GM12878 (cell line): ENCODE data around the gene TDRD9. TPM values are rescaled to one million over a fixed set of nuclear protein-coding genes. Genes with fewer than 3 reads are reported as not detected.

Source experiments
- ATAC-seq: fragments of 200-7000 bp; cut with Tn5 transposase; 3 replicates; pipeline ENCODE4 v1.9.1; 2020; ENCODE audit warnings: mild to moderate bottlenecking, moderate library complexity
- BruUV-seq: library from RNA; stranded (reverse); fragments of 400-500 nt; replicated peaks from 2 replicates; lab custom pipeline; 2021; lab: Mats Ljungman, UMichigan
- CTCF ChIA-PET: fragments of 300-600 bp; sonication (Branson Sonifier 250); formaldehyde crosslinking; extraction: SDS; loops from one replicate; lab custom pipeline; 2021; ENCODE audit warnings: inconsistent platforms; lab: Yijun Ruan, JAX
- POLR2A ChIA-PET: fragments of 350-600 bp; formaldehyde crosslinking; extraction: SDS; loops from one replicate; lab custom pipeline; 2021; ENCODE audit warnings: inconsistent platforms; lab: Charles Lee
- RAD21 ChIA-PET: fragments of 300-600 bp; sonication (Branson Sonifier 250); formaldehyde crosslinking; loops from one replicate; lab custom pipeline; 2023; ENCODE audit warnings: antibody characterized with exemption; ENCODE audit not compliant: unreplicated experiment; lab: Charles Lee
- SMC1A ChIA-PET: fragments of 300-600 bp; sonication (Branson Sonifier 250); formaldehyde crosslinking; loops from one replicate; lab custom pipeline; 2023; ENCODE audit not compliant: unreplicated experiment, uncharacterized antibody; lab: Charles Lee
- DNase-seq: peaks from one replicate; pipeline ENCODE4 v3.0.0-alpha.2; 2011; ENCODE audit warnings: low read depth, low spot score
- FAIRE-seq: peaks from 3 replicates; lab custom pipeline; 2011; peaks lifted over from hg19 to GRCh38; lab: Jason Lieb, UNC
- H2AFZ ChIP-seq: 2 replicates; pipeline ENCODE4 v1.6.0; 2011; ENCODE audit warnings: low read depth, low read length, control low read depth; ENCODE audit not compliant: control insufficient read depth
- H3K27ac ChIP-seq: 2 replicates; pipeline ENCODE4 v1.5.1; 2011; ENCODE audit warnings: control low read depth; ENCODE audit not compliant: control insufficient read depth, insufficient read depth
- H3K27me3 ChIP-seq, 2 experiments: replicated peaks in 1 of 2; 2 replicates each; pipeline versions ENCODE4 v1.6.0 to v1.6.1; 2011; ENCODE audit warnings: low read length in 1 of 2; ENCODE audit not compliant: control insufficient read depth in 2 of 2, insufficient read depth in 2 of 2
- H3K36me3 ChIP-seq, 2 experiments: 2 replicates each; pipeline ENCODE4 v1.5.1; 2011; ENCODE audit warnings: low read length in 1 of 2; ENCODE audit not compliant: control insufficient read depth in 2 of 2, insufficient read depth in 2 of 2
- H3K4me1 ChIP-seq: 2 replicates; pipeline ENCODE4 v1.6.1; 2011; ENCODE audit warnings: mild to moderate bottlenecking, low read length, moderate library complexity, mixed read lengths; ENCODE audit not compliant: control insufficient read depth, insufficient read depth
- H3K4me2 ChIP-seq: 2 replicates; pipeline ENCODE4 v1.6.0; 2011; ENCODE audit warnings: control low read depth; ENCODE audit not compliant: control insufficient read depth, insufficient read depth
- H3K4me3 ChIP-seq: fragments of 200-600 bp; sonication (generic); 2 replicates; pipeline ENCODE4 v1.5.1; 2016
- H3K79me2 ChIP-seq: 2 replicates; pipeline ENCODE4 v1.6.0; 2011; ENCODE audit warnings: low read length; ENCODE audit not compliant: control insufficient read depth, insufficient read depth
- H3K9ac ChIP-seq: 2 replicates; pipeline ENCODE4 v1.8.0; 2011; ENCODE audit warnings: low read length, control low read depth, mixed read lengths; ENCODE audit not compliant: control insufficient read depth, insufficient read depth
- H3K9me3 ChIP-seq: replicated peaks from 3 replicates; pipeline ENCODE4 v1.5.1; 2011; ENCODE audit warnings: mild to moderate bottlenecking, low read length; ENCODE audit not compliant: control insufficient read depth, insufficient read depth
- H4K20me1 ChIP-seq: 2 replicates; pipeline ENCODE4 v1.6.0; 2011; ENCODE audit not compliant: control insufficient read depth, insufficient read depth
- BRCA1 ChIP-seq: IDR thresholded peaks from 2 replicates; pipeline ENCODE4 v1.6.1; 2011; ENCODE audit warnings: low read depth, low read length, improper control_type of control experiment
- CHD4 ChIP-seq: fragments of 200-600 bp; sonication (generic); IDR thresholded peaks from 2 replicates; pipeline ENCODE4 v1.6.1; 2016; ENCODE audit warnings: mild to moderate bottlenecking
- EGR1 ChIP-seq, 2 experiments: IDR thresholded peaks; 1 replicate in 1 of 2; 2 replicates in 1 of 2; pipeline ENCODE4 v1.6.1; 2011 to 2012; ENCODE audit warnings: low read depth in 2 of 2, low read length in 2 of 2, borderline replicate concordance in 1 of 2, mild to moderate bottlenecking in 1 of 2, moderate library complexity in 1 of 2
- ESRRA ChIP-seq: IDR thresholded peaks from 2 replicates; pipeline ENCODE4 v1.6.1; 2012; ENCODE audit warnings: mild to moderate bottlenecking, low read length, improper control_type of control experiment
- FOS ChIP-seq: IDR thresholded peaks from 3 replicates; pipeline ENCODE4 v1.6.1; 2011; ENCODE audit warnings: borderline replicate concordance; ENCODE audit not compliant: insufficient read length; ENCODE audit errors: extremely low read depth
- FOXM1 ChIP-seq: IDR thresholded peaks from 2 replicates; pipeline ENCODE4 v1.6.1; 2012; ENCODE audit warnings: low read depth, mild to moderate bottlenecking, inconsistent platforms, low read length, moderate library complexity
- HCFC1 ChIP-seq: fragments of 150-350 bp; IDR thresholded peaks from 2 replicates; pipeline ENCODE4 v1.6.1; 2014; ENCODE audit warnings: low read length
- POLR2AphosphoS2 ChIP-seq: IDR thresholded peaks from 2 replicates; pipeline ENCODE4 v1.6.1; 2011; ENCODE audit warnings: low read depth, mild to moderate bottlenecking, low read length, improper control_type of control experiment, moderate library complexity
- TAF1 ChIP-seq: IDR thresholded peaks from 2 replicates; pipeline ENCODE4 v1.6.1; 2011; ENCODE audit warnings: mild to moderate bottlenecking, low read depth, low read length, borderline replicate concordance
- YY1 ChIP-seq: IDR thresholded peaks from 2 replicates; pipeline ENCODE4 v1.6.1; 2011; ENCODE audit warnings: low read depth, mild to moderate bottlenecking, low read length
- ZNF24 ChIP-seq: fragments of 450-650 bp; IDR thresholded peaks from 2 replicates; pipeline ENCODE4 v1.6.1; 2017; ENCODE audit warnings: antibody characterized with exemption, mild to moderate bottlenecking
- WGBS: methylation state at CpG from one replicate; pipeline ENCODE4 v1.1.6; 2016; ENCODE audit warnings: low lambda C conversion rate; ENCODE audit not compliant: insufficient replicate concordance, insufficient coverage; ENCODE audit errors: missing lambda C conversion rate; 5-methylcytosine and 5-hydroxymethylcytosine counted together
- in situ Hi-C: fragments of 300-500 bp; cut with MboI; formaldehyde crosslinking; loops from 9 replicates; pipeline ENCODE4 v1.14.3; 2018; ENCODE audit warnings: mixed read lengths
- intact Hi-C: fragments of 100-400 bp; cut with micrococcal nuclease; formaldehyde crosslinking; loops from one replicate; pipeline ENCODE4 v1.14.2; 2022; ENCODE audit not compliant: unreplicated experiment
- polyA plus RNA-seq, 11 experiments: library from polyadenylated mRNA; depleted of rRNA in 4 of 11; unstranded in 6 of 11; stranded (reverse) in 5 of 11; fragments of >200 nt; fragmentation: Nextera tagmentation in 4 of 11; fragmentation: Illumina TruSeq in 1 of 11; extraction: Ambion mirVana in 4 of 11; extraction: Trizol in 1 of 11; gene quantifications; 1 replicate in 1 of 11; 2 replicates in 10 of 11; pipeline versions ENCODE4 v1.2.1 to v1.2.3, GENCODE V29; 2011 to 2016; ENCODE audit warnings: inconsistent platforms in 2 of 11, missing spikeins in 2 of 11, low read depth in 1 of 11
- total RNA-seq, 4 experiments: library from RNA; depleted of rRNA in 3 of 4; stranded (reverse); fragments of >200 nt in 3 of 4; fragmentation: Illumina TruSeq in 1 of 4; extraction: Trizol in 1 of 4; gene quantifications; 2 replicates each; pipeline versions ENCODE4 v1.2.1 to v1.2.3, GENCODE V29; 2013 to 2021
- TF ChIP-seq, protein P1 (sequence below): IDR thresholded peaks from 2 replicates; pipeline ENCODE4 v1.6.1; 2012; ENCODE audit warnings: low read depth, low read length, improper control_type of control experiment
- TF ChIP-seq, protein P2 (sequence below): fragments of 450-650 bp; IDR thresholded peaks from 2 replicates; pipeline ENCODE4 v1.6.1; 2017; ENCODE audit warnings: antibody characterized with exemption, mild to moderate bottlenecking, moderate library complexity
- TF ChIP-seq, protein P3 (sequence below): fragments of 450-650 bp; IDR thresholded peaks from 2 replicates; pipeline ENCODE4 v1.6.1; 2016; ENCODE audit warnings: mild to moderate bottlenecking
- TF ChIP-seq, protein P4 (sequence below): IDR thresholded peaks from 2 replicates; pipeline ENCODE4 v1.6.1; 2012; ENCODE audit warnings: mild to moderate bottlenecking, low read depth, low read length

Gene TDRD9
- total and polyA plus RNA-seq, 10 of the 15 experiments (the other 5 are each of a cell fraction or from before 2014, with no cell fraction given) = 0.12 TPM; not detected in 9

DNA sequence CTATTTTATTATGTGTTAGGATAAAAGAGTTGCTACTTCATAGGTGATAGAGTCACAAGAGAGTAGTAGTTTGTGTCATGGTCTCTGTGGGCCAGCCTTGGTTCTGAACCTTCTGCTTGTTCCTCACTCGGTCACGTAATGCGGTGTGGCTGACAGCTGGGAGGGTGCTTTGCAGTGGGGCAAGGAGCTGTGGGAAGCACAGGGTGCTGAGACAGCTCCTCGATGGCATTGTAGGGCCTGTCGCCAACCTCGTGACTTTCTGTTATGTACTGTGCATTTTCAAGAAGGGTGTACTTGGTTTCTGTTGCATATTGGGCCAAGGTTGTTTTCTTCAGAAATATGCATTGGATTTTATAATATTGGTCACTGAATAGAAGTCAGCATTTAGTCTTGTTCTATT is 75.4 kb downstream of the TDRD9 start:
- SMC1A ChIA-PET = no interaction called here
- no peaks in the 10 kb centered on the region for H3K9me3 ChIP-seq
- 0 out of 4 replicates have a peak, but pooled peaks cover 0 to 2% of the 10 kb centered on the region in 2 experiments for H3K27me3 ChIP-seq
- no peak overlapping the region for H3K4me3 ChIP-seq
- WGBS = 54% methylated on average over 6 of the region's 6 CpGs
- no peak overlapping the region for H3K27ac ChIP-seq
- TF ChIP-seq EGR1 (IDR thresholded peaks at IDR 0.05; ENCODE audit: borderline replicate concordance in 1 of 2, low read depth in 2 of 2, low read length in 2 of 2) = no peak
- TF ChIP-seq, protein P1, sequence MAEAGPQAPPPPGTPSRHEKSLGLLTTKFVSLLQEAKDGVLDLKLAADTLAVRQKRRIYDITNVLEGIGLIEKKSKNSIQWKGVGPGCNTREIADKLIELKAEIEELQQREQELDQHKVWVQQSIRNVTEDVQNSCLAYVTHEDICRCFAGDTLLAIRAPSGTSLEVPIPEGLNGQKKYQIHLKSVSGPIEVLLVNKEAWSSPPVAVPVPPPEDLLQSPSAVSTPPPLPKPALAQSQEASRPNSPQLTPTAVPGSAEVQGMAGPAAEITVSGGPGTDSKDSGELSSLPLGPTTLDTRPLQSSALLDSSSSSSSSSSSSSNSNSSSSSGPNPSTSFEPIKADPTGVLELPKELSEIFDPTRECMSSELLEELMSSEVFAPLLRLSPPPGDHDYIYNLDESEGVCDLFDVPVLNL = no peak
- TF ChIP-seq HCFC1 = no peak
- TF ChIP-seq ZNF24 = no peak
- TF ChIP-seq BRCA1 = no peak
- TF ChIP-seq, protein P2, sequence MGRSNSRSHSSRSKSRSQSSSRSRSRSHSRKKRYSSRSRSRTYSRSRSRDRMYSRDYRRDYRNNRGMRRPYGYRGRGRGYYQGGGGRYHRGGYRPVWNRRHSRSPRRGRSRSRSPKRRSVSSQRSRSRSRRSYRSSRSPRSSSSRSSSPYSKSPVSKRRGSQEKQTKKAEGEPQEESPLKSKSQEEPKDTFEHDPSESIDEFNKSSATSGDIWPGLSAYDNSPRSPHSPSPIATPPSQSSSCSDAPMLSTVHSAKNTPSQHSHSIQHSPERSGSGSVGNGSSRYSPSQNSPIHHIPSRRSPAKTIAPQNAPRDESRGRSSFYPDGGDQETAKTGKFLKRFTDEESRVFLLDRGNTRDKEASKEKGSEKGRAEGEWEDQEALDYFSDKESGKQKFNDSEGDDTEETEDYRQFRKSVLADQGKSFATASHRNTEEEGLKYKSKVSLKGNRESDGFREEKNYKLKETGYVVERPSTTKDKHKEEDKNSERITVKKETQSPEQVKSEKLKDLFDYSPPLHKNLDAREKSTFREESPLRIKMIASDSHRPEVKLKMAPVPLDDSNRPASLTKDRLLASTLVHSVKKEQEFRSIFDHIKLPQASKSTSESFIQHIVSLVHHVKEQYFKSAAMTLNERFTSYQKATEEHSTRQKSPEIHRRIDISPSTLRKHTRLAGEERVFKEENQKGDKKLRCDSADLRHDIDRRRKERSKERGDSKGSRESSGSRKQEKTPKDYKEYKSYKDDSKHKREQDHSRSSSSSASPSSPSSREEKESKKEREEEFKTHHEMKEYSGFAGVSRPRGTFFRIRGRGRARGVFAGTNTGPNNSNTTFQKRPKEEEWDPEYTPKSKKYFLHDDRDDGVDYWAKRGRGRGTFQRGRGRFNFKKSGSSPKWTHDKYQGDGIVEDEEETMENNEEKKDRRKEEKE = no peak
- TF ChIP-seq, protein P3, sequence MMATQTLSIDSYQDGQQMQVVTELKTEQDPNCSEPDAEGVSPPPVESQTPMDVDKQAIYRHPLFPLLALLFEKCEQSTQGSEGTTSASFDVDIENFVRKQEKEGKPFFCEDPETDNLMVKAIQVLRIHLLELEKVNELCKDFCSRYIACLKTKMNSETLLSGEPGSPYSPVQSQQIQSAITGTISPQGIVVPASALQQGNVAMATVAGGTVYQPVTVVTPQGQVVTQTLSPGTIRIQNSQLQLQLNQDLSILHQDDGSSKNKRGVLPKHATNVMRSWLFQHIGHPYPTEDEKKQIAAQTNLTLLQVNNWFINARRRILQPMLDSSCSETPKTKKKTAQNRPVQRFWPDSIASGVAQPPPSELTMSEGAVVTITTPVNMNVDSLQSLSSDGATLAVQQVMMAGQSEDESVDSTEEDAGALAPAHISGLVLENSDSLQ = no peak
- TF ChIP-seq FOS = no peak
- no peak for TF ChIP-seq YY1
- no peak for TF ChIP-seq ESRRA
- TF ChIP-seq TAF1 = no peak
- no peak for TF ChIP-seq FOXM1
- no peak for TF ChIP-seq CHD4
- TF ChIP-seq, protein P4, sequence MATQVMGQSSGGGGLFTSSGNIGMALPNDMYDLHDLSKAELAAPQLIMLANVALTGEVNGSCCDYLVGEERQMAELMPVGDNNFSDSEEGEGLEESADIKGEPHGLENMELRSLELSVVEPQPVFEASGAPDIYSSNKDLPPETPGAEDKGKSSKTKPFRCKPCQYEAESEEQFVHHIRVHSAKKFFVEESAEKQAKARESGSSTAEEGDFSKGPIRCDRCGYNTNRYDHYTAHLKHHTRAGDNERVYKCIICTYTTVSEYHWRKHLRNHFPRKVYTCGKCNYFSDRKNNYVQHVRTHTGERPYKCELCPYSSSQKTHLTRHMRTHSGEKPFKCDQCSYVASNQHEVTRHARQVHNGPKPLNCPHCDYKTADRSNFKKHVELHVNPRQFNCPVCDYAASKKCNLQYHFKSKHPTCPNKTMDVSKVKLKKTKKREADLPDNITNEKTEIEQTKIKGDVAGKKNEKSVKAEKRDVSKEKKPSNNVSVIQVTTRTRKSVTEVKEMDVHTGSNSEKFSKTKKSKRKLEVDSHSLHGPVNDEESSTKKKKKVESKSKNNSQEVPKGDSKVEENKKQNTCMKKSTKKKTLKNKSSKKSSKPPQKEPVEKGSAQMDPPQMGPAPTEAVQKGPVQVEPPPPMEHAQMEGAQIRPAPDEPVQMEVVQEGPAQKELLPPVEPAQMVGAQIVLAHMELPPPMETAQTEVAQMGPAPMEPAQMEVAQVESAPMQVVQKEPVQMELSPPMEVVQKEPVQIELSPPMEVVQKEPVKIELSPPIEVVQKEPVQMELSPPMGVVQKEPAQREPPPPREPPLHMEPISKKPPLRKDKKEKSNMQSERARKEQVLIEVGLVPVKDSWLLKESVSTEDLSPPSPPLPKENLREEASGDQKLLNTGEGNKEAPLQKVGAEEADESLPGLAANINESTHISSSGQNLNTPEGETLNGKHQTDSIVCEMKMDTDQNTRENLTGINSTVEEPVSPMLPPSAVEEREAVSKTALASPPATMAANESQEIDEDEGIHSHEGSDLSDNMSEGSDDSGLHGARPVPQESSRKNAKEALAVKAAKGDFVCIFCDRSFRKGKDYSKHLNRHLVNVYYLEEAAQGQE = no peak
- no peak for TF ChIP-seq POLR2AphosphoS2
- TF ChIP-seq, all 136 proteins: peak for 0
- POLR2A ChIA-PET = no interaction called here
- no peak for ATAC-seq
- no peaks in the 10 kb centered on the region for H3K36me3 ChIP-seq
- H3K4me1 ChIP-seq = no peaks in the 10 kb centered on the region
- H3K4me2 ChIP-seq = no peak overlapping the region
- H3K79me2 ChIP-seq = no peaks in the 10 kb centered on the region
- no TSS peak for BruUV-seq
- H2AFZ ChIP-seq = no peak overlapping the region
- CTCF ChIA-PET = no interaction called here
- intact Hi-C loops (no loop called here), in situ Hi-C loops (no loop called here)
- no peaks in the 10 kb centered on the region for H4K20me1 ChIP-seq
- RAD21 ChIA-PET = no interaction called here
- DNase-seq = no peak
- no peak for FAIRE-seq
- no peak overlapping the region for H3K9ac ChIP-seq
